Sigmoid colon (tissue), 4 donors: Measurements from ENCODE around the gene S100A7A.
"Not testable (repeated sequence)": the region's sequence is repeated elsewhere in the genome, so short reads cannot be mapped to it uniquely, and the experiment has no call there.

Source experiments
- EP300 ChIP-seq, 4 donors: sonication (generic); formaldehyde crosslinking; IDR thresholded peaks; one replicate each; pipeline ENCODE4 v1.6.1; 2017; ENCODE audit warnings: antibody characterized with exemption in 4 of 4
- POLR2A ChIP-seq, 2 donors: fragments of 450-650 bp; IDR thresholded peaks; one replicate each; pipeline ENCODE4 v1.6.1; 2016; ENCODE audit warnings: antibody characterized with exemption in 2 of 2, mild to moderate bottlenecking in 2 of 2, moderate library complexity in 2 of 2
- POLR2AphosphoS5 ChIP-seq, 4 donors: sonication (generic); formaldehyde crosslinking; IDR thresholded peaks; one replicate each; pipeline ENCODE4 v1.6.1; 2017; ENCODE audit warnings: antibody characterized with exemption in 4 of 4
- TF ChIP-seq, protein P1 (sequence below), 4 experiments: fragments of 450-650 bp in 3 of 4; fragments of 200-600 bp in 1 of 4; IDR thresholded peaks; one replicate each; pipeline ENCODE4 v1.5.1; 2016 to 2019; ENCODE audit warnings: antibody characterized with exemption in 4 of 4, mild to moderate bottlenecking in 3 of 4, moderate library complexity in 2 of 4

DNA sequence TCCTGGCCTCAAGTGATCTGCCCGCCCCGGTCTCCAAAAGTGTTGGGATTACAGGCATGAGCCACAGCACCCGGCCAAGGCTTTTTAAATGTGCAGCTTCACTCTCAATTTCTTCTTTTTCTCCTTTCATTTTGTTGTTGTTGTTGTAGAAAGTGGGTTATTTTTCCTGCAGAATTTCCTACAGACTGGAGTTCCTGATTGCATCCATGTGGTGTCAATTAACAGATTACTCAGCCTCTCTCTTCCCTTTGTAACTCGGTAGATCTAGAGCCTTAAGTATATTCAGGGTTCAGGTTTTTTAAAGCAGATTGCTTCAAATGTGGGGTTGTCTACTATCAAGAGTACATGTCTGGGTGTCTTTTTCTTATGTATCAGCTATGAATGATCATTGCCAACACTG is 32.5 kb downstream of the S100A7A start:
- TF ChIP-seq, protein P1, sequence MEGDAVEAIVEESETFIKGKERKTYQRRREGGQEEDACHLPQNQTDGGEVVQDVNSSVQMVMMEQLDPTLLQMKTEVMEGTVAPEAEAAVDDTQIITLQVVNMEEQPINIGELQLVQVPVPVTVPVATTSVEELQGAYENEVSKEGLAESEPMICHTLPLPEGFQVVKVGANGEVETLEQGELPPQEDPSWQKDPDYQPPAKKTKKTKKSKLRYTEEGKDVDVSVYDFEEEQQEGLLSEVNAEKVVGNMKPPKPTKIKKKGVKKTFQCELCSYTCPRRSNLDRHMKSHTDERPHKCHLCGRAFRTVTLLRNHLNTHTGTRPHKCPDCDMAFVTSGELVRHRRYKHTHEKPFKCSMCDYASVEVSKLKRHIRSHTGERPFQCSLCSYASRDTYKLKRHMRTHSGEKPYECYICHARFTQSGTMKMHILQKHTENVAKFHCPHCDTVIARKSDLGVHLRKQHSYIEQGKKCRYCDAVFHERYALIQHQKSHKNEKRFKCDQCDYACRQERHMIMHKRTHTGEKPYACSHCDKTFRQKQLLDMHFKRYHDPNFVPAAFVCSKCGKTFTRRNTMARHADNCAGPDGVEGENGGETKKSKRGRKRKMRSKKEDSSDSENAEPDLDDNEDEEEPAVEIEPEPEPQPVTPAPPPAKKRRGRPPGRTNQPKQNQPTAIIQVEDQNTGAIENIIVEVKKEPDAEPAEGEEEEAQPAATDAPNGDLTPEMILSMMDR (IDR thresholded peaks at IDR 0.05) = not testable (repeated sequence)
- TF ChIP-seq EP300, POLR2AphosphoS5, POLR2A (IDR thresholded peaks at IDR 0.05): not testable (repeated sequence)
